Upper lobe of left lung (tissue), 4 donors: ENCODE data around the gene MPRIP.

Source experiments
- EP300 ChIP-seq, 4 donors: sonication (generic); formaldehyde crosslinking; IDR thresholded peaks; one replicate each; pipeline ENCODE4 v1.5.1; 2017; ENCODE audit warnings: antibody characterized with exemption in 4 of 4, control low read depth in 2 of 4
- POLR2A ChIP-seq, 4 donors: fragments of 450-650 bp; IDR thresholded peaks; one replicate each; pipeline ENCODE4 v1.5.1; 2016 to 2017; ENCODE audit warnings: antibody characterized with exemption in 4 of 4, mild to moderate bottlenecking in 2 of 4
- POLR2AphosphoS5 ChIP-seq, 2 donors: sonication (generic); formaldehyde crosslinking; IDR thresholded peaks; one replicate each; pipeline ENCODE4 v1.5.1; 2017; ENCODE audit warnings: antibody characterized with exemption in 2 of 2
- TF ChIP-seq, protein P1 (sequence below), 6 experiments: fragments of 450-650 bp in 4 of 6; fragments of 200-600 bp in 2 of 6; sonication (generic) in 2 of 6; IDR thresholded peaks; one replicate each; pipeline ENCODE4 v1.5.1; 2016 to 2019; ENCODE audit warnings: antibody characterized with exemption in 6 of 6

- TF ChIP-seq, protein P1, sequence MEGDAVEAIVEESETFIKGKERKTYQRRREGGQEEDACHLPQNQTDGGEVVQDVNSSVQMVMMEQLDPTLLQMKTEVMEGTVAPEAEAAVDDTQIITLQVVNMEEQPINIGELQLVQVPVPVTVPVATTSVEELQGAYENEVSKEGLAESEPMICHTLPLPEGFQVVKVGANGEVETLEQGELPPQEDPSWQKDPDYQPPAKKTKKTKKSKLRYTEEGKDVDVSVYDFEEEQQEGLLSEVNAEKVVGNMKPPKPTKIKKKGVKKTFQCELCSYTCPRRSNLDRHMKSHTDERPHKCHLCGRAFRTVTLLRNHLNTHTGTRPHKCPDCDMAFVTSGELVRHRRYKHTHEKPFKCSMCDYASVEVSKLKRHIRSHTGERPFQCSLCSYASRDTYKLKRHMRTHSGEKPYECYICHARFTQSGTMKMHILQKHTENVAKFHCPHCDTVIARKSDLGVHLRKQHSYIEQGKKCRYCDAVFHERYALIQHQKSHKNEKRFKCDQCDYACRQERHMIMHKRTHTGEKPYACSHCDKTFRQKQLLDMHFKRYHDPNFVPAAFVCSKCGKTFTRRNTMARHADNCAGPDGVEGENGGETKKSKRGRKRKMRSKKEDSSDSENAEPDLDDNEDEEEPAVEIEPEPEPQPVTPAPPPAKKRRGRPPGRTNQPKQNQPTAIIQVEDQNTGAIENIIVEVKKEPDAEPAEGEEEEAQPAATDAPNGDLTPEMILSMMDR (IDR thresholded peaks at IDR 0.05) = no peak
- TF ChIP-seq EP300 (IDR thresholded peaks at IDR 0.05) = no peak
- TF ChIP-seq POLR2A (IDR thresholded peaks at IDR 0.05) = no peak
- no peak for TF ChIP-seq POLR2AphosphoS5 (IDR thresholded peaks at IDR 0.05)
Observed at GRCh38 chr17:17175340-17175739, 133.1 kb downstream of the MPRIP start.
